ENCODE results near the gene FNDC5.

- TF ChIP-seq RARB (CRISPR knock-in tag; IDR thresholded peaks at IDR 0.05) (no peak), CREB5 (CRISPR knock-in tag; IDR thresholded peaks at IDR 0.05; ENCODE audit: low read depth) (no peak), ZNF8 (CRISPR knock-in tag; IDR thresholded peaks at IDR 0.05) (no peak)
- TF ChIP-seq, protein P1, sequence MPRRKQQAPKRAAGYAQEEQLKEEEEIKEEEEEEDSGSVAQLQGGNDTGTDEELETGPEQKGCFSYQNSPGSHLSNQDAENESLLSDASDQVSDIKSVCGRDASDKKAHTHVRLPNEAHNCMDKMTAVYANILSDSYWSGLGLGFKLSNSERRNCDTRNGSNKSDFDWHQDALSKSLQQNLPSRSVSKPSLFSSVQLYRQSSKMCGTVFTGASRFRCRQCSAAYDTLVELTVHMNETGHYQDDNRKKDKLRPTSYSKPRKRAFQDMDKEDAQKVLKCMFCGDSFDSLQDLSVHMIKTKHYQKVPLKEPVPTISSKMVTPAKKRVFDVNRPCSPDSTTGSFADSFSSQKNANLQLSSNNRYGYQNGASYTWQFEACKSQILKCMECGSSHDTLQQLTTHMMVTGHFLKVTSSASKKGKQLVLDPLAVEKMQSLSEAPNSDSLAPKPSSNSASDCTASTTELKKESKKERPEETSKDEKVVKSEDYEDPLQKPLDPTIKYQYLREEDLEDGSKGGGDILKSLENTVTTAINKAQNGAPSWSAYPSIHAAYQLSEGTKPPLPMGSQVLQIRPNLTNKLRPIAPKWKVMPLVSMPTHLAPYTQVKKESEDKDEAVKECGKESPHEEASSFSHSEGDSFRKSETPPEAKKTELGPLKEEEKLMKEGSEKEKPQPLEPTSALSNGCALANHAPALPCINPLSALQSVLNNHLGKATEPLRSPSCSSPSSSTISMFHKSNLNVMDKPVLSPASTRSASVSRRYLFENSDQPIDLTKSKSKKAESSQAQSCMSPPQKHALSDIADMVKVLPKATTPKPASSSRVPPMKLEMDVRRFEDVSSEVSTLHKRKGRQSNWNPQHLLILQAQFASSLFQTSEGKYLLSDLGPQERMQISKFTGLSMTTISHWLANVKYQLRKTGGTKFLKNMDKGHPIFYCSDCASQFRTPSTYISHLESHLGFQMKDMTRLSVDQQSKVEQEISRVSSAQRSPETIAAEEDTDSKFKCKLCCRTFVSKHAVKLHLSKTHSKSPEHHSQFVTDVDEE (CRISPR knock-in tag; IDR thresholded peaks at IDR 0.05): no peak
Measured at GRCh38 chr1:32831878-32832277, 38.8 kb downstream of the FNDC5 start.
